ENCODE data around the gene ATAD1.

The ATAD1 gene

DNA sequence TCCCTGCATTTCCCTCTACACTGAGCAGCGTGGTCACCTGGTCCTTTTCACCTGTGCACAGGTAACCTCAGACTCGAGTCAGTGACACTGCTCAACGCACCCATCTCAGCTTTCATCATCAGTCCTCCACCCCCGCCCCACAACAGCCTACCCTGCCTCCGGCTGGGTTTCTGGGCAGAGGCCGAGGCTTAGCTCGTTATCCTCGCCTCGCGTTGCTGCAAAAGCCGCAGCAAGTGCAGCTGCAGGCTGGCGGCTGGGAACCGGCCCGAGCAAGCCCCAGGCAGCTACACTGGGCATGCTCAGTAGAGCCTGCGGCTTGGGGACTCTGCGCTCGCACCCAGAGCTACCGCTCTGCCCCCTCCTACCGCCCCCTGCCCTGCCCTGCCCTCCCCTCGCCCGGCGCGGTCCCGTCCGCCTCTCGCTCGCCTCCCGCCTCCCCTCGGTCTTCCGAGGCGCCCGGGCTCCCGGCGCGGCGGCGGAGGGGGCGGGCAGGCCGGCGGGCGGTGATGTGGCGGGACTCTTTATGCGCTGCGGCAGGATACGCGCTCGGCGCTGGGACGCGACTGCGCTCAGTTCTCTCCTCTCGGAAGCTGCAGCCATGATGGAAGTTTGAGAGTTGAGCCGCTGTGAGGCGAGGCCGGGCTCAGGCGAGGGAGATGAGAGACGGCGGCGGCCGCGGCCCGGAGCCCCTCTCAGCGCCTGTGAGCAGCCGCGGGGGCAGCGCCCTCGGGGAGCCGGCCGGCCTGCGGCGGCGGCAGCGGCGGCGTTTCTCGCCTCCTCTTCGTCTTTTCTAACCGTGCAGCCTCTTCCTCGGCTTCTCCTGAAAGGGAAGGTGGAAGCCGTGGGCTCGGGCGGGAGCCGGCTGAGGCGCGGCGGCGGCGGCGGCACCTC, 45.3 kb upstream of the ATAD1 start, which contains the start of the genes KLLN and PTEN:
Gene KLLN (minus strand): TSS at position 481 of the 891 bp plus-strand sequence. CDS start 1,046 bp downstream, outside the sequence.
Gene PTEN (plus strand): TSS at position 573 of the 891 bp plus-strand sequence. CDS start 845 bp downstream, outside the sequence.
- ChIA-PET CTCF (interaction anchor here (0.5 to 4.2 kb wide), 5 partner anchors 11 to 1276 kb away, joined by 3 to 37 read pairs (median 6); no protein-coding TSS in a partner anchor), POLR2A (ENCODE audit: low non-redundant PET) (interaction anchor here (0.6 to 2.0 kb wide), 4 partner anchors 209 to 524 kb away, joined by 3 to 16 read pairs (median 8); no protein-coding TSS in a partner anchor)
- TF ChIP-seq, protein P1, sequence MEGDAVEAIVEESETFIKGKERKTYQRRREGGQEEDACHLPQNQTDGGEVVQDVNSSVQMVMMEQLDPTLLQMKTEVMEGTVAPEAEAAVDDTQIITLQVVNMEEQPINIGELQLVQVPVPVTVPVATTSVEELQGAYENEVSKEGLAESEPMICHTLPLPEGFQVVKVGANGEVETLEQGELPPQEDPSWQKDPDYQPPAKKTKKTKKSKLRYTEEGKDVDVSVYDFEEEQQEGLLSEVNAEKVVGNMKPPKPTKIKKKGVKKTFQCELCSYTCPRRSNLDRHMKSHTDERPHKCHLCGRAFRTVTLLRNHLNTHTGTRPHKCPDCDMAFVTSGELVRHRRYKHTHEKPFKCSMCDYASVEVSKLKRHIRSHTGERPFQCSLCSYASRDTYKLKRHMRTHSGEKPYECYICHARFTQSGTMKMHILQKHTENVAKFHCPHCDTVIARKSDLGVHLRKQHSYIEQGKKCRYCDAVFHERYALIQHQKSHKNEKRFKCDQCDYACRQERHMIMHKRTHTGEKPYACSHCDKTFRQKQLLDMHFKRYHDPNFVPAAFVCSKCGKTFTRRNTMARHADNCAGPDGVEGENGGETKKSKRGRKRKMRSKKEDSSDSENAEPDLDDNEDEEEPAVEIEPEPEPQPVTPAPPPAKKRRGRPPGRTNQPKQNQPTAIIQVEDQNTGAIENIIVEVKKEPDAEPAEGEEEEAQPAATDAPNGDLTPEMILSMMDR (conservative IDR thresholded peaks at IDR 0.05; ENCODE audit: low read depth): no peak
- peak within 1 kb of the TSS; percentile 98 for H3K27ac ChIP-seq
- DNase-seq (ENCODE audit: low spot score): peak; percentile 81

DNA sequence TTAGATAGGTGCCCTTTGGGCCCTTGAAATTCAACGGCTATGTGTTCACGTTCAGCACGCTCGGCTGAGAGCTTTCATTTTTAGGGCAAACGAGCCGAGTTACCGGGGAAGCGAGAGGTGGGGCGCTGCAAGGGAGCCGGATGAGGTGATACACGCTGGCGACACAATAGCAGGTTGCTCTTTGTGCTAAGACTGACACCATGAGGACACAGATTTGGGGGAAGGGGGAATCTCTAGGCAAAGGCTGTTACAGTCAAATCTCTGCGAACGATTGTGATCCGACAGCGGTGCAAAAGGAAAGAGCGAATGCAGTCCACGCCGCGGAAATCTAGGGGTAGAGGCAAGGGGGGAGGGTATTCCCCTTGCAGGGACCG, 44.6 kb upstream of the ATAD1 start:
- DNase-seq (ENCODE audit: low spot score): peak; percentile 46
- TF ChIP-seq, protein P1 (conservative IDR thresholded peaks at IDR 0.05; ENCODE audit: low read depth): no peak
- CTCF ChIA-PET: interaction anchor here (1.2 to 4.2 kb wide), 4 partner anchors 10 to 526 kb away, joined by 4 to 37 read pairs (median 7); no protein-coding TSS in a partner anchor
- H3K27ac ChIP-seq: peak overlapping the region; percentile 98
- POLR2A ChIA-PET (ENCODE audit: low non-redundant PET): interaction anchor here (0.7 to 2.0 kb wide), 8 partner anchors 44 to 526 kb away, joined by 3 to 11 read pairs (median 4); no protein-coding TSS in a partner anchor

DNA sequence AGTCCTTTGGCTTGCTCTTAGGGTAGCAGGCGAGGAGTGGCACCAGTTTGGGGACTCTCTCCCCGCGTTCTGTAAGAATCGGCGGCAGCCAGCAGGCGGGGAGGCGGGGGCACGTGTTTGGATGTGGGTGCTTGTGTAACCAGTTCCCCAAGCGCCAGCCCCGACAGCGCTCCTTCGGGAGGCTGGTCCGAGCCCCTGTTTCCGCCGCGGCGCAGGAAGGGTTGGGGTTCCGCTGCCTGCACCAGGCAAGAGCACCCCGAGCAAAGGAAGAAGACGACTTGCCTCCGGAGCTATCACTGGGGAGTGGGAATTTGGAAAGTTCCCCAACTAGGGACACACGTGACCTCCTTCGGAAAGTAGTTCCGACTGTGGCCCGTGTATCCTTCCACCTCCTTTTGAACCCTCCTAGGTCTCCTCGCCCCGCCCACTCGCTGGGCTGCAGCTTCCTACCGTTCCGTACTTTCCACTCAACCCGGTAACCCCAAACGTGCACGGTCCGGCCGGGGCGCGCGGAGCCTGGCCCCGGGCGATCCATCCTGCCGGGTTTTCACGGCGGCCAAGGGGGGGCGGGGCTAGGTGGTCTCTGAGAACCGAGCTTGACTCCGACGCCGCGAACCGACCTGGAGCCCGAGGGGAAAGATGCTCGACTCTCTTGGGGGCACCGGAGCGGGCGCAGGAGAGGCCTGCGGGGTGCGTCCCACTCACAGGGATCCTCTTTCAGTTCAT, 44.1 kb upstream of the ATAD1 start:
- ChIA-PET CTCF (interaction anchor here (0.6 to 4.2 kb wide), 11 partner anchors 9 to 1280 kb away, joined by 3 to 37 read pairs (median 4); partner anchors contain the start of gene FAS), POLR2A (ENCODE audit: low non-redundant PET) (interaction anchor here (0.6 to 2.0 kb wide), 9 partner anchors 43 to 723 kb away, joined by 3 to 11 read pairs (median 3); no protein-coding TSS in a partner anchor)

DNA sequence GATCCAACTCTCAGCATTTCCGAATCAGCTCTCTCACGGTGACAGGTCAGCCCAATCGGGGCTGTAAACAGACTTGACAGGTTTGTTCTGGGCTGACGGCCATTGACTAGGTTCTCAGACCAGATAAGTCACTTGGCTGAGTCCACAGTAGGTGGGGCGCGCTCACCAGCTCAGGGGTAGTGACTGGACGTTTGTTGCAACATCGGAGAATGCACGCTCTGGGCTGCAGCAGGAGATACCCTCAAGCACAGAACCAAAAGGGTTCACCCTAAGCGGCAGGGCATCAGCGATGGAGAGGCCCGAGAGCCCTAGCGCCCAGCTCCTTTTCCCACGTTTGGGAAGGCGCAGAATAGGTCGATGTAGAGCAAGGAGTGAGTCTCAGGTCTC, 43.5 kb upstream of the ATAD1 start:
- ChIA-PET CTCF (interaction anchor here (0.5 to 4.2 kb wide), 13 partner anchors 9 to 1280 kb away, joined by 3 to 37 read pairs (median 4); partner anchors contain the start of gene FAS), POLR2A (ENCODE audit: low non-redundant PET) (interaction anchor here (0.6 to 1.7 kb wide), 7 partner anchors 43 to 723 kb away, joined by 3 to 6 read pairs (median 3); no protein-coding TSS in a partner anchor)
- DNase-seq (ENCODE audit: low spot score): peak; percentile 70
- peak overlapping the region; percentile 98 for H3K27ac ChIP-seq
- TF ChIP-seq, protein P1 (conservative IDR thresholded peaks at IDR 0.05; ENCODE audit: low read depth): peak; percentile 24

More for the DNA sequence above, 44.1 kb upstream of the ATAD1 start:
- peak; percentile 87 for DNase-seq (ENCODE audit: low spot score)
- H3K27ac ChIP-seq: peak overlapping the region; percentile 98
- TF ChIP-seq, protein P1 (conservative IDR thresholded peaks at IDR 0.05; ENCODE audit: low read depth): no peak

DNA sequence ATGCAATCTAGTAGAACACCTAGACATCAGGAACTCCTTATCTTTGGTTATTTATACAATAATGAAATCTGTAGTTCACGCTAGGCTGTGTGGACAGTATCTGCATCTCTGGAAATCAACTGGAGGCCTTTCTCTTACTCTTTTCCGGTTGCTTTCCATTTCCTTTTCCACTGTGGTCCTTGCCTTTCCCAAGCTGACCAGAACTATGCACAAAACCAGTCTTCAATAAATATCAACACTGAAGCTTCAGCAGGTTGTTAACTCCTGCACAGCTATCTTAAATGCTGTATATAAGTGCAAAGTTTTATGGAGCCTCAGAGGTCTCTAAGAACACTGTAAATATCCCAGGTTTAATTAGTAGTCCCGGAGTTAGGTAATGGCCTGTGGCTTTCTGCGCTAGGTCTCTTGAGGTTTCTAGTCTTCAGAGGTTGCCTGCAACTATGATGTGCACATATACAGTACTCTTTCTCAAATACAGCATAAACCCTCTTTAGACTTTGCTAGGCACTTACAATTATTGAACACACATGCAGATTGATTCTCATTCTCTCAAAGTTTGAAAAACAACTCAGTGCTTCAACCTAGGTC, 42.9 kb upstream of the ATAD1 start:
- ChIA-PET POLR2A (ENCODE audit: low non-redundant PET) (interaction anchor here (0.8 to 1.7 kb wide), 2 partner anchors 42 to 281 kb away, joined by 3 to 6 read pairs; no protein-coding TSS in a partner anchor), CTCF (interaction anchor here (0.5 to 4.2 kb wide), 13 partner anchors 8 to 1281 kb away, joined by 3 to 37 read pairs (median 4); no protein-coding TSS in a partner anchor)
- DNase-seq (ENCODE audit: low spot score): no peak
- peak overlapping the region; percentile 98 for H3K27ac ChIP-seq
- TF ChIP-seq, protein P1 (conservative IDR thresholded peaks at IDR 0.05; ENCODE audit: low read depth): no peak
